Measurements from ENCODE around the gene FAM171A2.

The FAM171A2 gene

GRCh38 chr17:44307387-44308186 lies 56.1 kb downstream of the FAM171A2 start:
- DNase-seq (ENCODE audit: low spot score), result no peak

GRCh38 chr17:44304651-44305050 lies 59.0 kb downstream of the FAM171A2 start:
- no peak for DNase-seq (ENCODE audit: low spot score)

All from ecto neural progenitor cell (in vitro differentiated cells).